NCI-H2196 (cell line): ENCODE data around the gene ECSIT.
A peak's percentile ranks its signal among the peaks of the same experiment; 100 is the strongest.

Source experiments
- DNase-seq: peaks from one replicate; lab custom pipeline; 2025; ENCODE audit not compliant: unreplicated experiment; lab: John Stamatoyannopoulos, UW

The ECSIT gene

DNA sequence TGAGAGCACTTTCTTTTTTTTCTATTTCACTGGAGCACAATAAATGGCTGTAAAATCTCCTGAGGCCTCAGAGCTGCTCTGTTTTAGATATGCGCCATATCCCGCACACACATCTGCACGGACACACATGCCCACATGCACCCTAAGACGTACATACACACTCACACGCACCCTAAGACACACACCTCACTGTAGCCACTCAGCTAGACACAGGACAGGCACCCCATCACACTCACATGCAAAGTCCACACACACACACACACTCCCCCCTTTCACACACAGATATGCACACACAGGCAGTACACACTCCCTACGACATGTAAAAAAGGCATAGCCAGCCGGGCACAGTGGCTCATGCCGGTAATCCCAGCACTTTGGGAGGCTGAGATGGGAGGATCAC lies 21.3 kb upstream of the ECSIT start:
- no peak for DNase-seq

- no peak for DNase-seq
These were observed 20.5 kb upstream of the ECSIT start for GRCh38 chr19:11549386-11549953.

DNA sequence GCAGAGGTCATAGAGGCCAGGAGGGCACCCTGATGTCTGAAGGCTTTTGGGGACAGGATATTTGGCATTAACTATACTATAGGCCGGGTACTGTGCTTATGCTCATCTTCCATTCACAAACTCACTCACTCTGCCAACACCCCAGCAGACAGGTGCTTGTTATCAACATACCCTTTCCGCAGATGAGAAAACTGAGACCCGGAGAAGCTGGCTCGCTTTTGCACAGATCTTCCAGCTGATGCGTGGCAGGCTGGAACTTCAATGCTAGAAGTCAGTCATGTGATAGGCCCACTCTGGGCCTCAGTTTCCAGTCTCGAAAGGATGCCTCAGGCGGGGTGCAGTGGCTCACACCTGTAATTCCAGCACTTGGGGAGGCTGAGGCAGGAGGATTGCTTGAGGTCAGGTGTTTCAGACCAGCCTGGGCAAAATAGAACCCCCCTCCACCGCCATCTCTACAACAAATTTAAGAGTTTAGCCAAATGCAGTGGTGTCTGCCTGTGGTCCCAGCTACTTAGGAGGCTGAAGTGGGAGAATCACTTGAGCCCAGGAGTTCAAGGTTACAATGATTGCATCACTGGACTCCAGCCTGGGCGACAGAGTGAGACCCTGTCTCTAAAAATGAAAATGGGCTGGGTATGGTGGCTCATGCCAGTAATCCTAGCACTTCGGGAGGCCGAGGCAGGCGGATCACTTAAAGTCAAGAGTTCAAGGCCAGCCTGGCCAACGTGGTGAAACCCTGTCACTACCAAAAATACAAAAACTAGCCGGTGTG lies 19.2 kb upstream of the ECSIT start:
- DNase-seq, result no peak

- DNase-seq, result no peak
These were observed 12.3 kb upstream of the ECSIT start for GRCh38 chr19:11541238-11541637.

GRCh38 chr19:11540645-11541044 lies 11.7 kb upstream of the ECSIT start:
- DNase-seq, result no peak

DNA sequence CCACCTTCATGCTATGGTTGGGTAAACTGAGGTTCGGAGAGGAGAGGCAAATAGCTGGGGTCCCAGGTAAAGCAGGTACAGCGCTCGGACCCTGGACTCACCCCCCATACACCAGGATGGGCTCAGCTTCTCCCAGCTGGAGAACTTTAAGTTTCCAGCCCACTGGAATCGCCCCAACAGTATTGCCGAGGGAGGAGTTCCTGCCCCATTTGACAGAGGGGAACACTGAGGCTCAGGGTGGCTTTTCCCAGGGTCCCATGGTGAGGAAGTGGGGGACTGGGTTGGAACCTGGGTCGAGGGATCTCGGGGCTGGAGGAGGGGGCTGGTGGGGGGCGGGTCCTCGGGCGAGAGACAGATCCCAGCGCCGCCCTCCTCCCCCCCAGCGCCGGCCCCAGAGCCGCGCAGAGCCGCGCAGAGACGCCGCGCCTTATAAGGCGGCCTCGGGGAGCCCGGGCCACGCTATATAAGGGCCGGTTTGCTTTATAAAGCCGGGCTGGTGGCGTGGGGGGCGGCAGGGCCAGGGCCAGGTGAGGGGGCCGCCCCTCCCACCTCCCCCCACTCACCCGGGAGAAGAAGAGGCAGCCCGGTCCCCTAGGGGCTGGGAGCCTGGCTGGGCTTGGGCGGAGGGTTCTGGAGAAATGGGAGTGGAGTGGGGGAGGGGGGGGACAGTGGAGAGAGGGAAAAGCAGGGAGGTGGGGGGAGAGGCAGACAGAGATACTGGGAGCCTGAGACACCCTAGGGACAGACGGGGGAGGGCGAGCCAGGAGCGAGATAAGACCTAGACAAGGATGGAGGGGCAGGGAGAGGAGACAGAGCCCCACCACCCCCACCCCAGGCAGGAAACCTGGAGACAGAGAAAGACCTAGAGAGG lies 10.8 kb upstream of the ECSIT start:
- no peak for DNase-seq

GRCh38 chr19:11538232-11539036 lies 9.5 kb upstream of the ECSIT start, which contains the start of gene CNN1:
TSS of gene CNN1 (plus strand) at chr19:11538851. CDS start at chr19:11538928, 77 bp downstream.
- no peak for DNase-seq

- DNase-seq, result peak; percentile 92
These were observed 7.1 kb upstream of the ECSIT start for GRCh38 chr19:11535792-11536595.

DNA sequence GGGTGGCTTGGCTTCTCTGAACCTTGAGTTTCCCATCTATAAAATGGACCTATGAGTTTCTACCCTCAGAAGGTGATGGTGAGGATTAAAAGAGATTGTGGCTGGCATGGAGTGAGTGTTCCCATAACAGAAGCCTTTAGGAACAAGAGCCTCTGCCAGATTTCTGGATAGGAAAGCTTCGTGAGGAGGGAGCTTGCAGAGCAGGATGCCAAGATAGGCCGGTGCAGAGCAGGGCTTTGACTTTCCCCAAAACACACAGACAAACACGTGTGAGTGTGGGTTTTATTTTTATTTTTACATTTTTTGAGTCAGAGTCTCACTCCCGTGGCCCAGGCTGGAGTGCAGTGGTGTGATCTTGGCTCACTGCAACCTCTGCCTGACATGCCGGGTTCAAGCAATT lies 6.0 kb upstream of the ECSIT start:
- no peak for DNase-seq

- DNase-seq, result no peak
These were observed 5.6 kb upstream of the ECSIT start for GRCh38 chr19:11534538-11534937.

GRCh38 chr19:11530432-11530831 lies 1.5 kb upstream of the ECSIT start:
- DNase-seq, result peak; percentile 98

DNA sequence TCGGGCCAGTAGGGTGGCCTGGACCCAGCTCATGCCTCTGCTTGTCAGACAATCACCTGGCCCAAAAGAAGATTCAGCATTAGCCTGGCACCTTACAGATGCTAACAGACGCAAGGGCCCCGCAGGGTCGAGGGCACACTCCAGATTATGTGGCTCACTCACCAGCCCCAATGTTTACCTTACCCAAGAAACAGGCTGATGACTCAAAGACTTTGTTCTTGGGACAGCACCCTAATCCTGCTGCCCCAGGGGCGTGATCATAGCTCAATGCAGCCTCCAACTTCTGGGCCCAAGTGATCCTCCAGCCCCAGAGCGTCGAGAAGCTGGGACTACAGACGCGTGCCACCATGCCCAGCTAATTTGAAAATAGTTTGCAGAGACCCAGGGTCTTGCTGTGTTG lies 9.8 kb downstream of the ECSIT start:
- no peak for DNase-seq

DNA sequence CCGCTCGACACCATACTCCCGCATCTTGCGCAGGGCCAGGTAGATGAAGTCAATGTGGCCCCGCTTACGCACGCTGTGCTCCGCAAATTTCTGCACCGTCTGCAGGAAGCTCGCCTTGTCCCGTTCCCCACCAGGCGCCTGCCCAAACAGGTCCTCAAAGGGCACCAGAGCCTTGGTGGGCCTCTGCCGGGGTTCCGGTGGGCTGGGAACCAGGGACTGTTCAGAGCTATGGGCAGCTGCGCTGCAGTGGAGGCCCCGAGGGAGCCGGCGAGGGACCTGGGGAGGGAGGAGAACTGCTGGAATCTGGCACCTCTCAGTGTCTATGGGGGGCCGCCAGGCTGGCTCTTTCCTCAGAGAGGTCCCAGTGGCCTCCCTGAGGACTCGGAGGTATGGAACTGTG lies 15.0 kb downstream of the ECSIT start:
- no peak for DNase-seq

DNA sequence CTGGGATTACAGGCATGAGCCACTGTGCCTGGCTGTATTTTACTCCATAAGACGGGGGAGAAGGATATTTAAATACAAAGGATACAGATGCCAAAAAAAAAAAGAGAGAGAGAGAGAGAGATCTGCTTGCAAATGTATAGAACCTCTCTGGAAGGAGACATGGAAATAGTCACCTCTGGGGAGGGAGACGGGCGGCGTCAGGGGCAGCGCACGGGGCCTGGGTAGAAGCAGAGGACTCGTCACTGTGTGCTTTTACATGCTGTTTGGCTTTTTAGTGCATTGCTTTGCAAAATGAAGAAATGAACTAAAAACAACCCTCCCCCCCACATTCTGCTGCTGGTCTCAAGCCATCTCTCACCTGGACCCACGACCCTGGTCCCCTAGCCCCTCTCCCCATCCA lies 18.5 kb downstream of the ECSIT start:
- DNase-seq, result no peak

- no peak for DNase-seq
These were observed 21.4 kb downstream of the ECSIT start for GRCh38 chr19:11507370-11508078.

DNA sequence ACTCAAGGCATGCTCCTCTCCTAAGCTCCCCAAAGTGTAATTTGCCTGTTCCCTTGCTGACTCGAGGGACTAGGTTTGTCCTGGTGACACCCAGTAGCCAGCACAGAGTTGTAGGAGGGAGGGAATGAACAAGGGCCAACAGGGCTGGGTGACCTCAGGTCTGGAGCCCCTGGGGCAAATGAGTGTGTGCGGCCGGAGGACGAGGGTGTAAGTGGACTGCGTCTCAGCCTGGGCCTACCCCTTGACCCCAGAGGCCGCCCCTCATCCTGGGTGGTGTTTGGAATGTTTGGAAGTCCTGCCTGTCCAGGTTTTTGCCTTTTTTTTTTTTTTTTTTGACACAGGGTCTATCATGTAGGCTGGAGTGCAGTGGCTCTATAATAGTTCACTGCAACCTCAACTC lies 22.0 kb downstream of the ECSIT start:
- no peak for DNase-seq

DNA sequence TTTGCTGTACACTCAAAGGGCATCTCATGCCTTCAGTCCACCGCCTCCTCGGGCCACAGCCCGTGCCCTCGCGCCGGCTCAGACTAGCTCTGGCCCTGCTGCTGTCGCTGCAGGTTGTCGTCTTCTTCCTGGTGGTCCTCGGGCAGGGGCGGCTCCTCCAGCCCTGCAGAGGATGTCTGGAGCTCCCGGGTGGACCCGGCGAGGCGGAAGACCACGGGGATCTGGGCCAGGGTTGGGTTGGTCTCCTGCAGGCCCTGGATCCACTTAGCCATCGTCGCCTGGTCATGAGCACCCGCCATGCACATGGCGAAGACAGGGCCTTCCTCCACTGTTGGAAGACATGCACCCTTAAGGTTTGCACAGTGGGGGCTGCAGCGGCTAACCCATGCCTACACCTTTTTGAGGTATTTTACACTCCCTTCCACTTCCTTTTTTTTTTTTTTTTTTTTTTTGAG lies 22.8 kb downstream of the ECSIT start:
- no peak for DNase-seq

GRCh38 chr19:11505504-11506100 lies 23.3 kb downstream of the ECSIT start, which contains the start of gene ZNF653:
TSS of gene ZNF653 (minus strand) at chr19:11505839. CDS start at chr19:11505786, 53 bp downstream.
- peak; percentile 97 for DNase-seq

- peak; percentile 97 for DNase-seq
These were observed 23.9 kb downstream of the ECSIT start for GRCh38 chr19:11505032-11505503.
